PC-9 (cell line): ENCODE measurements around the gene POLQ. TPM values are rescaled to one million over a fixed set of nuclear protein-coding genes. Genes with fewer than 3 reads are reported as not detected.

ENCODE experiments used
- BruUV-seq: library from RNA; stranded (reverse); fragments of 400-500 nt; replicated peaks from 2 replicates; lab custom pipeline; 2021; lab: Mats Ljungman, UMichigan
- CTCF ChIA-PET: fragments of 300-600 bp; sonication (Branson Sonifier 250); formaldehyde crosslinking; loops from one replicate; lab custom pipeline; 2022; ENCODE audit warnings: antibody characterized with exemption; lab: Charles Lee
- POLR2A ChIA-PET: fragments of 300-600 bp; sonication (Branson Sonifier 250); formaldehyde crosslinking; loops from one replicate; lab custom pipeline; 2022; ENCODE audit warnings: antibody characterized with exemption; ENCODE audit not compliant: unreplicated experiment; lab: Charles Lee
- DNase-seq, 2 experiments: peaks; one replicate each; pipeline versions ENCODE4 v3.0.0 to v3.0.0-alpha.2; 2015 to 2022; ENCODE audit warnings: mixed read lengths in 1 of 2
- H2AFZ ChIP-seq: fragments of 200-600 bp; sonication (generic); 2 replicates; pipeline ENCODE4 v1.8.1; 2017; ENCODE audit warnings: antibody characterized with exemption
- H3F3A ChIP-seq: fragments of 200-600 bp; sonication (generic); 2 replicates; pipeline ENCODE4 v1.8.1; 2017; ENCODE audit warnings: antibody characterized with exemption, mild to moderate bottlenecking, low read depth; ENCODE audit not compliant: insufficient read depth
- H3K27ac ChIP-seq: fragments of 200-600 bp; sonication (generic); 2 replicates; pipeline ENCODE4 v1.6.1; 2016; ENCODE audit warnings: mixed run types
- H3K27me3 ChIP-seq: fragments of 200-600 bp; sonication (generic); 2 replicates; pipeline ENCODE4 v1.6.1; 2016; ENCODE audit warnings: low read depth, mixed run types; ENCODE audit not compliant: insufficient read depth
- H3K36me3 ChIP-seq: fragments of 200-600 bp; sonication (generic); 2 replicates; pipeline ENCODE4 v1.6.1; 2016; ENCODE audit warnings: low read depth, mixed run types
- H3K4me1 ChIP-seq: fragments of 200-600 bp; sonication (generic); replicated peaks from 2 replicates; pipeline ENCODE4 v1.6.1; 2016; ENCODE audit warnings: mixed run types; ENCODE audit not compliant: insufficient read depth
- H3K4me2 ChIP-seq: fragments of 200-600 bp; sonication (generic); 2 replicates; pipeline ENCODE4 v1.6.1; 2017; ENCODE audit warnings: mixed run types
- H3K4me3 ChIP-seq: fragments of 200-600 bp; sonication (generic); 2 replicates; pipeline ENCODE4 v1.6.1; 2016; ENCODE audit warnings: mixed run types
- H3K79me2 ChIP-seq: fragments of 200-600 bp; sonication (generic); 2 replicates; pipeline ENCODE4 v1.6.1; 2017; ENCODE audit warnings: low read depth, mixed run types
- H3K9me2 ChIP-seq: fragments of 200-600 bp; sonication (generic); 2 replicates; pipeline ENCODE4 v1.8.1; 2017; ENCODE audit warnings: mild to moderate bottlenecking; ENCODE audit not compliant: insufficient read depth
- H3K9me3 ChIP-seq: fragments of 200-600 bp; sonication (generic); 2 replicates; pipeline ENCODE4 v1.8.1; 2016; ENCODE audit warnings: low read depth; ENCODE audit not compliant: insufficient read depth
- H4K20me1 ChIP-seq: fragments of 200-600 bp; sonication (generic); 2 replicates; pipeline ENCODE4 v1.8.1; 2017; ENCODE audit not compliant: insufficient read depth
- EZH2 ChIP-seq: fragments of 200-600 bp; sonication (generic); IDR thresholded peaks from 2 replicates; pipeline ENCODE4 v1.8.0; 2017; ENCODE audit warnings: antibody characterized with exemption, low read depth
- intact Hi-C: fragments of 100-400 bp; cut with micrococcal nuclease; formaldehyde crosslinking; loops from one replicate; pipeline ENCODE4 v1.10.0; 2022; ENCODE audit not compliant: unreplicated experiment
- total RNA-seq: library from RNA; stranded (reverse); gene quantifications from 2 replicates; pipeline ENCODE4 v1.2.3, GENCODE V29; 2021
- TF ChIP-seq, protein P1 (sequence below): fragments of 200-600 bp; sonication (generic); conservative IDR thresholded peaks from 2 replicates; pipeline ENCODE4 v1.6.1; 2017; ENCODE audit warnings: mixed run types, antibody characterized with exemption, mild to moderate bottlenecking, moderate library complexity

The POLQ gene
- total RNA-seq, 1 experiment from 2014 or later, result 14.3 TPM

DNA sequence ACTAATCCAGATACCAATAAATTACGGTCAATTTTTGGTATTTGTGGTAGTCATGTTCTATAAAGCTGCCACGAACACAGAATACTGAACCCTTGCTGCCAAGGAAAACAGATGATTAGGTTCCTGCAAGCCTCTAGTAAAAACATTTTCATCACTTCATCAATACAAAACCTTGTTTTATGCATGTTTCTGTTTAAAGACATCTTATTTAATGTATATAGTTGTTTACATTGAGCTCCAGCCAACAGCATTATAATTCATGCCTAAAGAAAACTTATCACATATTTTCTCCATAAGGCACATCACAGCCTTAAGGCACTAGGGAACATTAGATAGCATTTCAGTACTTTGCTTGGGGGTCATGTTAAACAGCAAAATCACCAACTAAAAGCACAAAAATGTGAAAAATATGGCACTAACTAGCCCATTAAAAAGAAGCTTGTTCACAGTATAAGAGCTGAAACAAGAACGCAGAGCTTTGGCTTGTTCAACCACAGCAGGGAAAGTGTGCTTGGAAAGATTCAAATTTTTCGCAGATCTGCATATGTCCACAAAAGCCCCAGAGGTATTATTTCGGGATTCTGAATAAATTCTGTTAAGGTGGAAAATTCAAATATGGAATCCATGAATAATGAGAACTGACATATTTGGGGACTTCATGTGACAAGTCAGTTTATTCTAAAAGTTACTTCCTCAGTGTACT, 27.7 kb downstream of the POLQ start:
- no TSS peak for BruUV-seq
- Histone ChIP-seq H3K79me2 (no peaks in the 10 kb centered on the region), H3K27ac (no peak overlapping the region), H2AFZ (no peak overlapping the region), H3K9me2 (no peaks in the 10 kb centered on the region), H3K4me2 (no peak overlapping the region), H3K9me3 (no peaks in the 10 kb centered on the region), H3K4me3 (no peak overlapping the region), H3K4me1 (no peaks in the 10 kb centered on the region), H4K20me1 (no peaks in the 10 kb centered on the region), H3K27me3 (no peaks in the 10 kb centered on the region), H3K36me3 (no peaks in the 10 kb centered on the region), H3F3A (no peaks in the 10 kb centered on the region)
- CTCF ChIA-PET, result no interaction called here
- POLR2A ChIA-PET, result no interaction called here
- no peak for DNase-seq
- intact Hi-C loops, result no loop called here
- TF ChIP-seq, protein P1, sequence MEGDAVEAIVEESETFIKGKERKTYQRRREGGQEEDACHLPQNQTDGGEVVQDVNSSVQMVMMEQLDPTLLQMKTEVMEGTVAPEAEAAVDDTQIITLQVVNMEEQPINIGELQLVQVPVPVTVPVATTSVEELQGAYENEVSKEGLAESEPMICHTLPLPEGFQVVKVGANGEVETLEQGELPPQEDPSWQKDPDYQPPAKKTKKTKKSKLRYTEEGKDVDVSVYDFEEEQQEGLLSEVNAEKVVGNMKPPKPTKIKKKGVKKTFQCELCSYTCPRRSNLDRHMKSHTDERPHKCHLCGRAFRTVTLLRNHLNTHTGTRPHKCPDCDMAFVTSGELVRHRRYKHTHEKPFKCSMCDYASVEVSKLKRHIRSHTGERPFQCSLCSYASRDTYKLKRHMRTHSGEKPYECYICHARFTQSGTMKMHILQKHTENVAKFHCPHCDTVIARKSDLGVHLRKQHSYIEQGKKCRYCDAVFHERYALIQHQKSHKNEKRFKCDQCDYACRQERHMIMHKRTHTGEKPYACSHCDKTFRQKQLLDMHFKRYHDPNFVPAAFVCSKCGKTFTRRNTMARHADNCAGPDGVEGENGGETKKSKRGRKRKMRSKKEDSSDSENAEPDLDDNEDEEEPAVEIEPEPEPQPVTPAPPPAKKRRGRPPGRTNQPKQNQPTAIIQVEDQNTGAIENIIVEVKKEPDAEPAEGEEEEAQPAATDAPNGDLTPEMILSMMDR, result no peak
- TF ChIP-seq EZH2, result no peak

DNA sequence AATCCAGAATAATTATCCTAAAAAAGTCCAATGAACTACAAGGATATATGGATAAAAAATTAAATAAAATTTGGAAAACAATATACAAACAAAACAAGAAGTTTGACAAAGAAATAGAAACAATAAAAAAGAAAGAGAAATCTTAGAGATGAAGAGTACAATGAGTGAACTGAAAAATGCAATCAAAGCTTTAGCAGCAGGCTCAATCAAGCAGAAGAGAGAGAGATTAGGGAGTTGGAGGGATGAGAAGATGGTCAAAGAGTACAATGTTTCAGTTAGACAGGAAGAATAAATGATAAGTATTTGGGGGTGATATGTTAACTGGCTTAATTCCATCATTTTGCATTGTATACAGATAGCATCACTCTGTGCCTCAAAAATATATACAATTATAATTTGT, 29.9 kb downstream of the POLQ start:
- intact Hi-C loops, result no loop called here
- POLR2A ChIA-PET, result no interaction called here
- BruUV-seq, result no TSS peak

DNA sequence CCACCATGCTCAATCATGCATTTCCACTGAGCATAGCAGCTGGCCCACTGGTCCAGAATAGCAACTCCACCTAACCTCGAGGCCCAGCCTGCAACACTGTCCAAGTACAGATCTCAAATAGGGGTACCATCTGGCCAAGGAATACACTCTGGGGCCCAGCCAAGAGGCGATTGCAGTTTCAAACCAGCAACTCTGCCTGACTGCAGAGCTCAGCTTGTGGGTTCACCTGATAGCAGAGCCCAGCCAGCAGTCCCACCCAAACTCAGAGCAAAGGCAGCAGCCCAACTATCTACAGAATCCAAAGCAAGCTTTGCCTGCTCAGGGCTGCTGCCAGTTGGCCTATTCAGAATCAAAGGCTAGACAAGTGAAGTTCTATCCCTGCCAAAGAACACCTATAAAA, 30.5 kb downstream of the POLQ start:
- no TSS peak for BruUV-seq

More for the DNA sequence above, 29.9 kb downstream of the POLQ start:
- no peaks in the 10 kb centered on the region for H4K20me1 ChIP-seq
- no peaks in the 10 kb centered on the region for H3K4me1 ChIP-seq
- no peaks in the 10 kb centered on the region for H3F3A ChIP-seq
- no peak overlapping the region for H2AFZ ChIP-seq
- no peak overlapping the region for H3K4me2 ChIP-seq
- no peaks in the 10 kb centered on the region for H3K79me2 ChIP-seq
- no peaks in the 10 kb centered on the region for H3K27me3 ChIP-seq
- no peaks in the 10 kb centered on the region for H3K9me2 ChIP-seq
- no peak overlapping the region for H3K4me3 ChIP-seq
- no peak overlapping the region for H3K27ac ChIP-seq
- CTCF ChIA-PET, result no interaction called here
- no peaks in the 10 kb centered on the region for H3K9me3 ChIP-seq
- no peak for TF ChIP-seq EZH2
- TF ChIP-seq, protein P1, result no peak
- no peak for DNase-seq
- H3K36me3 ChIP-seq, result no peaks in the 10 kb centered on the region

More for the DNA sequence above, 30.5 kb downstream of the POLQ start:
- intact Hi-C loops, result no loop called here
- no peaks in the 10 kb centered on the region for H3K27me3 ChIP-seq
- H4K20me1 ChIP-seq, result no peaks in the 10 kb centered on the region
- DNase-seq, result no peak
- H3K79me2 ChIP-seq, result no peaks in the 10 kb centered on the region
- ChIA-PET CTCF (no interaction called here), POLR2A (no interaction called here)
- H3F3A ChIP-seq, result no peaks in the 10 kb centered on the region
- no peaks in the 10 kb centered on the region for H3K4me1 ChIP-seq
- H3K27ac ChIP-seq, result no peak overlapping the region
- H3K9me2 ChIP-seq, result no peaks in the 10 kb centered on the region
- H3K4me3 ChIP-seq, result no peak overlapping the region
- no peak overlapping the region for H2AFZ ChIP-seq
- TF ChIP-seq, protein P1, result no peak
- no peak for TF ChIP-seq EZH2
- no peak overlapping the region for H3K4me2 ChIP-seq
- H3K9me3 ChIP-seq, result no peaks in the 10 kb centered on the region
- no peaks in the 10 kb centered on the region for H3K36me3 ChIP-seq
